Stimulated activated CD4-positive, alpha-beta T cell treated with anti-CD3 and anti-CD28 coated beads, Interleukin-1b, Interleukin-23, amount 100 ng/mL, for 1 hour (primary cell): ENCODE measurements around the gene UVSSA.
"Not testable (repeated sequence)": the region's sequence is repeated elsewhere in the genome, so short reads cannot be mapped to it uniquely, and the experiment has no call there.

Experiments used
- DNase-seq, 2 donors: peaks; one replicate each; pipeline ENCODE4 v3.0.0-alpha.2; 2020; ENCODE audit warnings: low read depth in 2 of 2

Gene UVSSA

DNA sequence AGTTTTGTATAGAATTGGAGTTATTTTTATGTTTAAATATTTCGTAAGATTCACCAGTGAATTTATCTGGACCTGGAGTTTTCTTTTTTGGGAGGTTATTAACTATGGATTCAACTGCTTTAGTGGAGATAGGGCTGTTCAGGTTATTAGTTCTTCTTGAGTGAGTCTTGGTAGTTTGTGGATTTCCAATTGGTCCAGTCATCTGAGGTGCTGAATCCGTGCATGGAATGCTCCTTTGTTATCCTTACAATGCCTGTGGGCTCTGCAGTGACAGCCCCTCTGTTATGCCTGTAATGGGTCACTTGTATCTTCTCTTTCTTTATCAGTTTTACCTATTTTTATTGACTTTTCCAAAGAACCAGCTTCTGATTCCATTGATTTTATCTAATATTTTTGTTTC lies 74.6 kb downstream of the UVSSA start:
- no peak for DNase-seq

DNA sequence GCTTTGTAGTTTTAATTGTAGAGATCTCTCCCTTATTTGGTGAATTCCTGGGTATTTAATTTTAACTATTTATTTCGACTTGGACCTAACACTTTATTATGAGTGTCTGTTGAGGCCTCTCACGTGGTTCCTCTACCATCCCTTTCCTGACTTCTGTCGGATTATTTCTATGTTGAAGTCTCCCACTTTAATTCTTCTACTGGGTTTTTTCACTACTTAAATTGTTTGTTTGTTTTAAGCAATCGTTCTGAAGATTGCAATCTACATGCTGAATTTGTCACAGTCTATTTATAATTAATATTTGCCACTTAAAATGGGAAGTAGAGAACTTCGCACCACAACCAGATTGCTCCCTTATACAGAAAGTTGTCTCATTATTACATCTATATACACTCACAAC lies 80.0 kb downstream of the UVSSA start:
- DNase-seq: no peak

- DNase-seq: not testable (repeated sequence)
Measured at GRCh38 chr4:1443688-1444172, 96.7 kb downstream of the UVSSA start.
